ENCODE measurements around the gene CDC42EP5. TPM values are rescaled to one million over a fixed set of nuclear protein-coding genes. Genes with fewer than 3 reads are reported as not detected.

Gene CDC42EP5
- total RNA-seq = 33.4 TPM

- H3K27me3 ChIP-seq = no peaks in the 10 kb centered on the region
- TF ChIP-seq POLR2A (IDR thresholded peaks at IDR 0.05) = peak in 1 of 2 donors; percentile 76
- peak; percentile 72 to 94 for TF ChIP-seq POLR2AphosphoS5 (IDR thresholded peaks at IDR 0.05; ENCODE audit: insufficient read depth in 1 of 2, low read depth in 1 of 2)
- no peak for TF ChIP-seq CTCF (IDR thresholded peaks at IDR 0.05)
- DNase-seq (ENCODE audit: extremely low spot score in 2 of 2) = peak in 1 of 2 donors; percentile 88
- H3K36me3 ChIP-seq = no peaks in the 10 kb centered on the region
- peak within 1 kb of the TSS; percentile 88 for H3K27ac ChIP-seq
- peaks cover 47% of the 10 kb centered on the region for H3K4me1 ChIP-seq
- no peaks in the 10 kb centered on the region for H3K9me3 ChIP-seq
- peak within 1 kb of the TSS; percentile 48 to 50 for H3K4me3 ChIP-seq
- intact Hi-C loops (cut with DNase I) = no loop called here
These were observed at the start of gene CDC42EP5 for GRCh38 chr19:54473071-54473891. TSS of gene CDC42EP5 (minus strand) at chr19:54473296. CDS start at chr19:54465547, 7,749 bp downstream.

DNA sequence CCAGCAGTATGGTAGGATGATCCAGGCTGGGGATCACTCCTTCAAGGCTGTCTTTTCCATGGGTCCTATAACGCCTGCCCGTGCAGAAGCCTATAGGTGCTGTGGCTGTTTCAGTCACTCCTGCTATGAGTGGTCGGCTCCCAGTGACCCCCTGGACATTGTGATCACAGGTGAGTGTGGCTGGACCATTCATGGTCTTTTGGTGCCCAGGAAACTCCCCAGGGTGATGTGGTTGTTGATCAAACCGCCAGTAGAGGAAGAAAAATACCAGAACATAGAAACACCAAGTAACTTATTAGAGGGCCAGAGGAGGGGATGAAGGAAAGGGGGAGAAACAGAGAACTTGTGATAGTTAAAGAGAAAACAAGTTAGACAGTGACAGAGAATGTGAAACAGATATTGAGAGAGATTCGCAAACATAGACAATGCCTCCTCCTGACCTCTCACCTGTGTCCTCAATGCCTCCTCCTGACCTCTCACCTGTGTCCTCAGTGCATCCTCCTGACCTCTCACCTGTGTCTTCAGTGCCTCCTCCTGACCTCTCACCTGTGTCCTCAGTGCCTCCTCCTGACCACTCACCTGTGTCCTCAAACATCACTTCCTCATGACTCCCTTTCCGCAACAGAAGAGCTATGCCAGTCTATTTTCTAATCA, 48.9 kb upstream of the CDC42EP5 start:
- Histone ChIP-seq H3K4me3 (no peak overlapping the region), H3K27ac (no peak overlapping the region), H3K4me1 (no peaks in the 10 kb centered on the region), H3K27me3 (no peaks in the 10 kb centered on the region), H3K9me3 (no peaks in the 10 kb centered on the region), H3K36me3 (no peaks in the 10 kb centered on the region)
- DNase-seq (ENCODE audit: extremely low spot score in 2 of 2) = no peak
- intact Hi-C loops (cut with DNase I) = no loop called here
- TF ChIP-seq POLR2A (IDR thresholded peaks at IDR 0.05) (no peak), CTCF (IDR thresholded peaks at IDR 0.05) (no peak), POLR2AphosphoS5 (IDR thresholded peaks at IDR 0.05; ENCODE audit: insufficient read depth in 1 of 2, low read depth in 1 of 2) (no peak)

DNA sequence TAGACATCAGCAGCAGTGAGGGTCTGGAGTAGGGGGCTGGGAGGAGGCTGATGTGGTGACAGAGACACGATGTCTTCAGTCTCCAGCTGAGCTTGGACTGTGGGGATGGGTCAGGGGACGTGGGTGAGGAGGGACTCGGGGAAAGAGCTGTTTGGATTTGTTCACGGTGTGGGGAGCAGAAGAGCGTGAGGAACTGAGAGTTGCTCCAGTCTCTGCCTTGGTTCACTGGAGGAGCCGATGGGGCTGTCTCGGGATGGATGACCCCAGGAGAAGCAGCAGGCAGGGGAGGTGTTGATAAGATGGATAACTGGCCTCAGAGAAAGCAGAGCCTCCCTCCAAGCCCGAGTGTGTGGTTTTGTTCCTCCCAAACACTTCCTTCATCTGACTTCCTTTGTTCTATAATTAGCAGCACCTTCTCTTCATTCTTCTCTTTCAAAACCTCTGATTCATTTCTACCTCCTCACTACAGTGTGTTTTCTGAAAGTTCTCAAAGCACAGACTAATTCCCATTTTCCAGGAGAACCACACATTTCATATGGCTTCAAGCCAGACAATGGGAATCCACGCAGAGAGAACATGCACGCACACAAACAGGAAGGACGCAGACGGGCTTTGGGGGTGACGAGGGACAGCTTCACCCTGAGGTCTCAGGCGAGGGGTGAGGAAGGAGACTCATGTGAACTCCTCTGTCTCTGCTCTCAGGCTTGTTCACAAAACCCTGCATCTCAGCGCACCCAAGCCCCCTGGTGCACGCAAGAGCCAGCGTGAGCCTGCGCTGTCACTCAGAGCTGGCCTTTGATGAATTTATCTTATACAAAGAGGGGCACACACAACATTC, 48.1 kb upstream of the CDC42EP5 start:
- no peak overlapping the region for H3K27ac ChIP-seq
- H3K4me3 ChIP-seq = no peak overlapping the region
- no peaks in the 10 kb centered on the region for H3K27me3 ChIP-seq
- no peaks in the 10 kb centered on the region for H3K9me3 ChIP-seq
- intact Hi-C loops (cut with DNase I) = no loop called here
- H3K36me3 ChIP-seq = no peaks in the 10 kb centered on the region
- no peaks in the 10 kb centered on the region for H3K4me1 ChIP-seq
- no peak for TF ChIP-seq POLR2A (IDR thresholded peaks at IDR 0.05)
- no peak for TF ChIP-seq CTCF (IDR thresholded peaks at IDR 0.05)
- no peak for TF ChIP-seq POLR2AphosphoS5 (IDR thresholded peaks at IDR 0.05; ENCODE audit: insufficient read depth in 1 of 2, low read depth in 1 of 2)
- DNase-seq (ENCODE audit: extremely low spot score in 2 of 2) = no peak

GRCh38 chr19:54518844-54519243, 45.7 kb upstream of the CDC42EP5 start:
- intact Hi-C loops (cut with DNase I) = no loop called here
- DNase-seq (ENCODE audit: extremely low spot score in 2 of 2) = no peak
- no peaks in the 10 kb centered on the region for H3K9me3 ChIP-seq
- no peak overlapping the region for H3K4me3 ChIP-seq
- H3K27me3 ChIP-seq = no peaks in the 10 kb centered on the region
- H3K27ac ChIP-seq = no peak overlapping the region
- no peaks in the 10 kb centered on the region for H3K36me3 ChIP-seq
- H3K4me1 ChIP-seq = no peaks in the 10 kb centered on the region
- TF ChIP-seq CTCF (IDR thresholded peaks at IDR 0.05) = no peak
- TF ChIP-seq POLR2A (IDR thresholded peaks at IDR 0.05) = no peak
- TF ChIP-seq POLR2AphosphoS5 (IDR thresholded peaks at IDR 0.05; ENCODE audit: insufficient read depth in 1 of 2, low read depth in 1 of 2) = peak in 1 of 2 donors; percentile 18

All from vagina (tissue), 2 donors.